ENCODE data around the gene TSC2. TPM values are rescaled to one million over a fixed set of nuclear protein-coding genes. Genes with fewer than 3 reads are reported as not detected.

The TSC2 gene
- total and polyA plus RNA-seq, 8 donors: 51.0 to 172 (median 83.6) TPM

DNA sequence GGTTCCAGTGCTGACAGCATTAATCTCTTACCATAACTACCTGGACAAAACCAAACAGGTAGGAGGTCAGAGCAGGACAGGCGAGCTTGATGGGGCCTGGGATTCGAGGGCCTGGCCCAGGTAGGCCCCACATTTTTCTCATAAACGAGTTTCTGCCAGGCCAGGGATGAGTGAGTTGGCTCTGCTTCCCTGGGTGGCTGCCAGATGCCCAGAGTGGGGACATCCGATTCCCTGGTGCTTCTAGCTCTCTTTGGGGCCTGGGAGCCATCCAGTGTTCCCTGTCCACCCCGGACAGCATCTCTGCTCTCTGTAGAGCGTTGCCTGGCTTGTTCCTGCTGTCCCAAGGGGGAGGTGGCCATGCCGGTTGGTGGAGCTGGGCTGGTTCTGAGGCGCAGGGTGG, 25.1 kb downstream of the TSC2 start:
- H3K4me3 ChIP-seq: no peak overlapping the region
- 89 to 92% methylated on average over 8 of the region's 8 CpGs for WGBS, 2 donors
- TF ChIP-seq, protein P1, sequence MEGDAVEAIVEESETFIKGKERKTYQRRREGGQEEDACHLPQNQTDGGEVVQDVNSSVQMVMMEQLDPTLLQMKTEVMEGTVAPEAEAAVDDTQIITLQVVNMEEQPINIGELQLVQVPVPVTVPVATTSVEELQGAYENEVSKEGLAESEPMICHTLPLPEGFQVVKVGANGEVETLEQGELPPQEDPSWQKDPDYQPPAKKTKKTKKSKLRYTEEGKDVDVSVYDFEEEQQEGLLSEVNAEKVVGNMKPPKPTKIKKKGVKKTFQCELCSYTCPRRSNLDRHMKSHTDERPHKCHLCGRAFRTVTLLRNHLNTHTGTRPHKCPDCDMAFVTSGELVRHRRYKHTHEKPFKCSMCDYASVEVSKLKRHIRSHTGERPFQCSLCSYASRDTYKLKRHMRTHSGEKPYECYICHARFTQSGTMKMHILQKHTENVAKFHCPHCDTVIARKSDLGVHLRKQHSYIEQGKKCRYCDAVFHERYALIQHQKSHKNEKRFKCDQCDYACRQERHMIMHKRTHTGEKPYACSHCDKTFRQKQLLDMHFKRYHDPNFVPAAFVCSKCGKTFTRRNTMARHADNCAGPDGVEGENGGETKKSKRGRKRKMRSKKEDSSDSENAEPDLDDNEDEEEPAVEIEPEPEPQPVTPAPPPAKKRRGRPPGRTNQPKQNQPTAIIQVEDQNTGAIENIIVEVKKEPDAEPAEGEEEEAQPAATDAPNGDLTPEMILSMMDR (IDR thresholded peaks at IDR 0.05): no peak
- no peaks in the 10 kb centered on the region for H3K27me3 ChIP-seq
- H3K9me3 ChIP-seq: no peaks in the 10 kb centered on the region
- FAIRE-seq (no peak), ATAC-seq (no peak), DNase-seq (peak in 1 of 6 donors; percentile 23)
- no peaks in the 10 kb centered on the region for H3K4me1 ChIP-seq
- intact Hi-C loops (cut with DNase I): no loop called here
- peaks cover 0 to 26% (median 0%) of the 10 kb centered on the region in 3 donors for H3K36me3 ChIP-seq
- H3K27ac ChIP-seq: no peak overlapping the region

DNA sequence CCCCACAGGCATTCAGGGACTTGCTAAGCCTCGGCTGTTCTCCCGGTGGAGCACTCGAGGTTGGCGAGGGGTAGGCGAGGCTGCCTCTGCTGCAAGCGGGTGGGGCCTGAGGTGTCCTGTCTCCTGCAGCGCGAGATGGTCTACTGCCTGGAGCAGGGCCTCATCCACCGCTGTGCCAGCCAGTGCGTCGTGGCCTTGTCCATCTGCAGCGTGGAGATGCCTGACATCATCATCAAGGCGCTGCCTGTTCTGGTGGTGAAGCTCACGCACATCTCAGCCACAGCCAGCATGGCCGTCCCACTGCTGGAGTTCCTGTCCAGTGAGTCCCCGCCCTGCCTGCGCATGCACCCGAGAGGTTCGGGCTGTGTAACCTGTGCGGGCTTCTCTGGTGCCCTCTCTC, 26.3 kb downstream of the TSC2 start:
- Histone ChIP-seq H3K4me1 (no peaks in the 10 kb centered on the region), H3K27me3 (no peaks in the 10 kb centered on the region), H3K27ac (no peak overlapping the region), H3K4me3 (no peak overlapping the region), H3K9me3 (no peaks in the 10 kb centered on the region), H3K36me3 (peaks cover 0 to 28% (median 0%) of the 10 kb centered on the region in 3 donors)
- intact Hi-C loops (cut with DNase I): no loop called here
- no peak for ATAC-seq
- DNase-seq: peak in 2 of 6 donors; percentile 16 to 64
- WGBS, 2 donors: 94 to 95% methylated on average over 20 of the region's 20 CpGs
- TF ChIP-seq, protein P1 (IDR thresholded peaks at IDR 0.05): no peak
- no peak for FAIRE-seq

DNA sequence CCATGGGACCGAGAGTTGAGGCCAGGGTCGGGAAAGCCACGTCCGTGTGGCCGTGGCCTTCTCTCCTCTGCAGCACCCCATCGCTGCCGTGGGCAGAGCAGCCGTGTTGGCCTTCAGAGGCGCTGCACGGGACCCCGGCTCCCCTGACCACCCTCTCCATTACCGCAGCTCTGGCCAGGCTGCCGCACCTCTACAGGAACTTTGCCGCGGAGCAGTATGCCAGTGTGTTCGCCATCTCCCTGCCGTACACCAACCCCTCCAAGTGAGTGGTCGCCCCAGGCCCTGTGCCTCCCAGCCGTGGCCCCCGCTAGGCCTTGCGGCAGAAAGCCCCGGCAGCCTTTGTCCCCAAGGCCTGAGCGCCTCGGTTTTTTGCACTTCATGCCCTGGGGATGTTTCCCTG, 27.8 kb downstream of the TSC2 start:
- intact Hi-C loops (cut with DNase I): no loop called here
- Histone ChIP-seq H3K4me1 (no peaks in the 10 kb centered on the region), H3K36me3 (peaks cover 0 to 39% (median 3%) of the 10 kb centered on the region in 3 donors), H3K27me3 (no peaks in the 10 kb centered on the region), H3K9me3 (no peaks in the 10 kb centered on the region), H3K4me3 (no peak overlapping the region), H3K27ac (no peak overlapping the region)
- TF ChIP-seq, protein P1 (IDR thresholded peaks at IDR 0.05): no peak
- DNase-seq: peak in 1 of 6 donors; percentile 58
- FAIRE-seq: no peak
- 96% methylated on average over 24 of the region's 24 CpGs for WGBS, 2 donors
- ATAC-seq: no peak

DNA sequence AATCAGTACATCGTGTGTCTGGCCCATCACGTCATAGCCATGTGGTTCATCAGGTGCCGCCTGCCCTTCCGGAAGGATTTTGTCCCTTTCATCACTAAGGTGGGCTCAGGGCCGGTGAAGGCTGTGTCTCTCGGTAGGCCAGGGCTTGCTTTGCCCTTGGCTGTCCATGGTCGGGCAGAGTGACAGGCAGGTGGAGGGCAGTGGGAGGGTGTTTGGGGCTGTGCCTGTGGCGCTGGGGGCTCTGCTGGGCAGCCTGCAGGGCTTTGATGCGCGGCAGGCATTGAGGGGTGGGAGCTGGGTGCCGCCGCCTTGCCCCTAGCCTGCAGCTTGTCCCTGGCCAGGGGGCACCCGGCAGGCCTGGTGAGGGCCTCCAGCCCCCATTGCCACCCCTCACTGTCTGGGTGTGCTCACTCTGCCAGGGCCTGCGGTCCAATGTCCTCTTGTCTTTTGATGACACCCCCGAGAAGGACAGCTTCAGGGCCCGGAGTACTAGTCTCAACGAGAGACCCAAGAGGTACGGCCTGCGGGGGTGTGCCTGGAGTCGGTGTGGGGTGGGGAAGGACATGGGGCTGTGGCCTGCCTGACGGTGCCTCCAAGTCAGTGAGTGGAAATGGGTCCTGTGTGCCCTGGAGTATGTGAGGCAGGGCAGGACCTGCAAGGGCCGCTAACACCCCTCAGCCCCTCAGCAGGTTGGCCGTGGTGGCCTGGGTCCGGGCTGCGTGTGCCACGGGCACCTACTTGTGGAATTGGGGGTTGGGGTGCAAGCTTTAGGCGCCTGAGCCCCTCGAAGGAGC, 28.5 kb downstream of the TSC2 start:
- FAIRE-seq (no peak), ATAC-seq (no peak), DNase-seq (peak in 2 of 6 donors; percentile 21 to 60)
- TF ChIP-seq, protein P1 (IDR thresholded peaks at IDR 0.05): no peak
- 93 to 96% methylated on average over 28 of the region's 28 CpGs for WGBS, 2 donors
- H3K36me3 ChIP-seq: peaks cover 0 to 39% (median 3%) of the 10 kb centered on the region in 3 donors
- H3K27me3 ChIP-seq: no peaks in the 10 kb centered on the region
- no peak overlapping the region for H3K27ac ChIP-seq
- H3K4me1 ChIP-seq: no peaks in the 10 kb centered on the region
- intact Hi-C loops (cut with DNase I): no loop called here
- no peak overlapping the region for H3K4me3 ChIP-seq
- H3K9me3 ChIP-seq: no peaks in the 10 kb centered on the region

DNA sequence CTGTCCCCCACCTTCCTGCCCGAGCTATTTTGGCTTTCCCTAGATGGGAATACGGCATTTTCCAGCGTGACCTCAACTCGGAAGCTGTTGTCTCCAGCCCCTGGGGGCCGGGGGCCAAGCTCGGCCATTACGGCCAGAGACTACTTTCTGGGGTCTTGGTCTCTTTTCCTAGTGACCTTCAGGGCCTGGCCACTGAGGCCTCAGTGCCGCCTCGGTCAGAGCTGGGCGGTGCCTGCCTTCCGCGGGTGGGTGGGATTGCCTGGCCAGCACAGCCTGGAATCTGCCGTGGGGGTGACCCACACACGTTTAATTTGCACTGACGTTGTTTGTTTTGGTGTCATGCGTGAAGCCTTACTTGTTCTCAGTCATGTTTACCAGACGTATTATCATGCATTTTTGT, 29.2 kb downstream of the TSC2 start:
- DNase-seq (peak in 2 of 6 donors; percentile 13 to 47), ATAC-seq (no peak), FAIRE-seq (no peak)
- no peak overlapping the region for H3K4me3 ChIP-seq
- TF ChIP-seq, protein P1 (IDR thresholded peaks at IDR 0.05): no peak
- H3K27ac ChIP-seq: no peak overlapping the region
- H3K36me3 ChIP-seq: peaks cover 0 to 44% (median 3%) of the 10 kb centered on the region in 3 donors
- peaks cover 0 to 4% (median 0%) of the 10 kb centered on the region in 3 donors for H3K4me1 ChIP-seq
- WGBS, 2 donors: 89 to 91% methylated on average over 17 of the region's 17 CpGs
- H3K27me3 ChIP-seq: no peaks in the 10 kb centered on the region
- intact Hi-C loops (cut with DNase I): no loop called here
- H3K9me3 ChIP-seq: no peaks in the 10 kb centered on the region

Data from pancreas (tissue), 10 donors.